GM12873 (cell line): ENCODE data around the gene NEDD9.

ENCODE experiments used
- CTCF ChIP-seq: IDR thresholded peaks from 2 replicates; pipeline ENCODE4 v1.5.1; 2012; ENCODE audit warnings: low read depth, mild to moderate bottlenecking, moderate library complexity, low read length, control low read depth; ENCODE audit not compliant: insufficient read depth; ENCODE audit errors: missing control alignments

Gene NEDD9

DNA sequence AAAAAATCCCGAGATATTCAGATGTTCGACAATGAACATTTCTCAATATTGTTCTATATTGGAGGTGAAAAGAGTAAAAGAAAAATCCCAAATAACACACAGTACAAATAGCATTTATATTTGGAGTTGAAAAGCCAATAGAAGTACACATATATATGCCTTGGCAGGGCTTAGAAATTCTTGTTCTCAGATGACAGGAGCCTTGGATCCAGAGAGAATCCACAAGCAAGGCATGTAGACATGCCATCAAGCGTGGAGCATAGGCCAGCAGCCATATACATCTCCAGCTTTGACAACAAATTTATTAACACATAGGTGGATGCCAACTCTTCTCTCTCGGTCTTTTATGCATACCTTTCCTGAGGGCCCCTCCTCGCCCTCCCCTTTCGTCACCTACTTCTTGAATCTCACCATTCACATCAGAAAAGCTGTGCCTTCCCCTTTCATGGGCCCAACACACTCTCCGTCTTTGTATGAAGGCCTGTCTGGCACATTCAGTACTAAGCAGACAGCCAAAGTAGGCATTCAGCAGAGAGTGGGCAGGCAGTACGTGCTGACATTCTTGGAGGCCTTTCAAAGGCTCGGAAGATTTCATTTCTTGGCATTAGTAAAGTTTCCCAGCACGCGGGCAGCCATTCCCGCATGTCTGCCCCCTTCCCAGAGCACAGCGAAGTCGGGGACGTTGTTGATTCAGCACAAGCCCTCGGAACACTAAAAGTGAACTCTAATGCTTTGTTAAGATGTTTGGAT is 18.2 kb downstream of the NEDD9 start:
- no peak for TF ChIP-seq CTCF

DNA sequence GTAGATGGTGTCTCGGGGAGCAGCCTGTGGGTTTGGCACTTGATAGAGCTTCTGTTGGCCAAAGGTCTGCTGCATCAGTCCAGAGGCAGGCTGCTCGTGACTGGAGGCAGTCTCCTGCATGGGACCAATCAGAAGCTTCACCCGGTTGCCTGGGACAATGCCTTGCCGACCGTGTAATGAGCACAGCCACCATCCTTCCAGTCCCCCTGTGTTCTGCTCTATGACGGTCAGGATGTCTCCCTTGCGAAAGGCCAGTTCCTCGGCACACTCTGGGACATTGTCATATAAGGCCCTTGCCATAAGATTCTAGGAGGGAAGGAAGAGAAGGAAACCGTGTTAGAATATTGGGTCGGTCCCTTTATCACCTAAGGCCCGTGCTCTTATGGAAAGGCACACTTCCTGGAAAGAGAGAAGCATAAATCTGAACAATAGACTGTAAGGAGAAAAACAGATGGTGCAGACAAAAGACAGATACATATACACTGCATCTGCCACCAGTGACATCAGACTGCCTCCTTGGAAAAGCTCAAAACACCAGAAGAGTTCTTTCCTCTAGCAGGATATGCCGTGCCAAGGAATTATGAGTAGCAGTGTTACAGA is 18.9 kb downstream of the NEDD9 start:
- TF ChIP-seq CTCF: no peak

GRCh38 chr6:11212664-11213063 is 19.8 kb downstream of the NEDD9 start:
- TF ChIP-seq CTCF: no peak

DNA sequence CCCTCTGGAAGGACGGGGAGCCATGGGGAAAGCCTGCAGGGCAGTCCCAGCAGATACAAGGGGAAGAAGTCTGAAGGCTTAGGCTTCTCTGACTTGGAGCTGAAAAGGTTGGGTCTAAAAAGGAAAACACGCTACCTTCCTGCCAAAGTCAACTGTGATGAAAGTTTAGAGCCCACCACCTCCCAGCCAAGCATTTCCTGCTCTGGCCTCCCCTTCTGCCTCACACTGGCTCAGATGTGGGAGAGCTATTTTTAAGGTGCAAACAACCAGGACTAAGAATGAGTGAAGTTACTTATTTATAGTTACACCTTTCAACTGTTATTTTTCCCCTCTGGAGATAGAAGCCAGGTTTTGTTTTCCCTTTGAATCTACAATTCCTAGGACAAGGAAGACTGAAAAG is 21.2 kb downstream of the NEDD9 start:
- TF ChIP-seq CTCF: no peak

- no peak for TF ChIP-seq CTCF
Measured at GRCh38 chr6:11210386-11211138, 21.9 kb downstream of the NEDD9 start.

DNA sequence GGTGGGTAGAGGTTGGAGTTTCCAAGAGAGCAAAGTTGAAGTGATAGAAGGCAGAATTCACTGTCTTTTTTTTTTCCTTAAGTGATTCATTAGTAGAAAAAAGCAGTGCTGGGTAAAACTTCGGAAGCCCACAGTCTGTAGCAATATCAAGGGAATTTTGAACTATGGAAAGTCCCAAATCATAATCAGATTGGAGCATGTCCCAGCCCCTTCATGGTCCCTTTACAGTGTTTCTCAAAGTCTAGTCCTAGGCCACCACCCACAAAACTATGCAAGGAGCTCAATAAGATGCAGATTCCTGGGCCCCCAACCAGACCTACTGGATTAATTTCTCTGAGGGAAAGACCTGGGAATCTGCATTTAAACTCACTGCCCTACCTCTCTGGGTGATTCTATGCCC is 22.6 kb downstream of the NEDD9 start:
- TF ChIP-seq CTCF: no peak

DNA sequence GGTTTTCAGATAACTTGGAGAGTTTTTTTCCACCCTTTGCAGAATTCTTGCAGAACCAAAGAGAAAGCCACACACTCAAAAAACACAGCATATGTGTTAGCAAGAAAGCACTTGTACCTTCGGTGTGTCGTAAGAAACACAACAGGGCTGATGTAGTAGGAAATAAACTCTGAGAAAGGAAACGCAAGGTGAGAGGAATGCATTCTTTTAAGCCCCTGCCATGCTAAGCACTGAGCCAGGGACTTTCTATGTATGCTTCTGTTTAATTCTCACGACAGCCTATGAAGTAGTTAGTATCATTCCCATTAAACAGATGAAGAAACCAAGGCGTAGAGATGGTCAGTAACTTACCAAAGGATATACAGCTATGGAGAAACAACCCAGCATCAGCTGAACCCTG is 23.1 kb downstream of the NEDD9 start:
- TF ChIP-seq CTCF: no peak
